Spleen (tissue), 11 donors: ENCODE data around the gene HERC3. TPM values are rescaled to one million over a fixed set of nuclear protein-coding genes. Genes with fewer than 3 reads are reported as not detected.

ENCODE experiments used
- DNase-seq: peaks from one replicate; pipeline ENCODE4 v3.0.0-alpha.2; 2020
- H3K27ac ChIP-seq, 8 donors: fragments of 200-600 bp; sonication (generic) in 7 of 8; 1 replicate in 4 of 8; 2 replicates in 4 of 8; pipeline versions ENCODE4 v1.5.0 to v1.8.0; 2016 to 2021; ENCODE audit warnings: inconsistent platforms in 4 of 8, mild to moderate bottlenecking in 4 of 8, moderate library complexity in 1 of 8
- H3K27me3 ChIP-seq, 7 donors: fragments of 200-600 bp; sonication (generic) in 6 of 7; replicated peaks in 1 of 7; 1 replicate in 4 of 7; 2 replicates in 3 of 7; pipeline versions ENCODE4 v1.5.0 to v1.8.0; 2016 to 2021; ENCODE audit warnings: inconsistent platforms in 3 of 7, mild to moderate bottlenecking in 1 of 7
- H3K36me3 ChIP-seq, 6 donors: fragments of 200-600 bp; sonication (generic) in 5 of 6; 1 replicate in 4 of 6; 2 replicates in 2 of 6; pipeline versions ENCODE4 v1.5.0 to v1.8.0; 2016 to 2021; ENCODE audit warnings: inconsistent platforms in 2 of 6
- H3K4me1 ChIP-seq, 6 donors: fragments of 200-600 bp; sonication (generic) in 5 of 6; 1 replicate in 3 of 6; 2 replicates in 3 of 6; pipeline versions ENCODE4 v1.5.0 to v1.8.0; 2016 to 2021; ENCODE audit warnings: inconsistent platforms in 3 of 6
- H3K4me3 ChIP-seq, 8 donors: fragments of 200-600 bp; sonication (generic) in 7 of 8; 1 replicate in 4 of 8; 2 replicates in 4 of 8; pipeline versions ENCODE4 v1.5.0 to v1.8.0; 2016 to 2021; ENCODE audit warnings: inconsistent platforms in 4 of 8, mild to moderate bottlenecking in 4 of 8, moderate library complexity in 2 of 8
- H3K9me3 ChIP-seq, 8 donors: fragments of 200-600 bp; sonication (generic) in 7 of 8; 1 replicate in 4 of 8; 2 replicates in 4 of 8; pipeline versions ENCODE4 v1.5.0 to v1.8.0; 2016 to 2021; ENCODE audit warnings: inconsistent platforms in 4 of 8
- WGBS, 5 donors: extraction: QIAGEN DNeasy Blood & Tissue Kit in 3 of 5; methylation state at CpG; one replicate each; pipeline versions ENCODE4 v1.1.5 to v1.1.7; 2013 to 2018; 5-methylcytosine and 5-hydroxymethylcytosine counted together
- intact Hi-C: fragments of 100-400 bp; cut with DNase I; formaldehyde crosslinking; loops from one replicate; pipeline ENCODE4 v1.15.0; 2023; ENCODE audit warnings: low total_unique reads
- polyA plus RNA-seq, 3 donors: library from polyadenylated mRNA; stranded (reverse); fragments of 200-250 nt; gene quantifications; one replicate each; pipeline ENCODE4 v1.2.1, GENCODE V29; 2013
- small RNA-seq, 4 donors: library from RNA; depleted of rRNA; stranded (forward); fragments of <200 nt; gene quantifications; one replicate each; pipeline ENCODE3, GENCODE V24; 2016
- total RNA-seq, 7 donors: library from RNA; depleted of rRNA in 3 of 7; stranded (reverse); fragments of >200 nt in 3 of 7; fragmentation: NEBNext Ultra II Directional in 4 of 7; extraction: Animal tissue kit (Norgen Biotek cat#: 25700) in 4 of 7; gene quantifications; one replicate each; pipeline versions ENCODE4 v1.1.0 to v1.2.1, GENCODE V29; 2016 to 2021
- TF ChIP-seq, protein P1 (sequence below), 11 experiments: fragments of 200-600 bp in 7 of 11; fragments of 450-650 bp in 4 of 11; sonication (generic) in 4 of 11; IDR thresholded peaks in 8 of 11; conservative IDR thresholded peaks in 3 of 11; 1 replicate in 7 of 11; 2 replicates in 4 of 11; pipeline versions ENCODE4 v1.4.0 to v1.8.0; 2016 to 2021; ENCODE audit warnings: antibody characterized with exemption in 11 of 11, inconsistent platforms in 4 of 11, mild to moderate bottlenecking in 1 of 11
- donor health status: healthy with polysubstance abuse.
- donor health status: DM: no; HTN: no; CAD: no; lungs with moderate emphysema.
- donor health status: DM: no; HTN: no; CAD: no.
- donor health status: Bipolar disorder and iron deficiency.
- donor health status: healthy.
- donor health status: DM: no; HTN: no; CAD: no.
- donor health status: DM: yes; HTN: yes; CAD: no.

HERC3 gene
- total and polyA plus RNA-seq, 10 donors, result 4.4 to 73.5 (median 62.2) TPM

DNA sequence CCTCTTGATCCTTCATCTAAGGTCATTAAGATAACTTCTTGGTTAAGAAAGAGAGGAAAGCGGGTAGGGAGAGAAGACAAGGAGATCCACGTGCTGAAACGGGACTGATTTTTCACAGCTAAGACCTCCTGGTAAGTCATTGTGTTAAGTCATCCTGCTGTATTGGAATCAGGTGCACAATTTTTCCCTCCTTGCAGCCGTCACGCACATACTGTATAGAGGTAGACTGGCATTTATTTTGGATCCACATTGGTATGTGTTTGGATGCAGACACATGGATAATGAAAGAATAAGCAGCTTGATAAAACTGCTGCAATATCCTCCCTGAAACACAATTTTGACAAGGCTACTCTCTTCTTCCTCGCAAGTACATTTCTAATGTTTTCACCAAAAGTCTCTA, 165.5 kb downstream of the HERC3 start:
- Histone ChIP-seq H3K36me3 (peaks cover 0 to 31% (median 0%) of the 10 kb centered on the region in 6 donors), H3K4me3 (no peak overlapping the region), H3K27ac (no peak overlapping the region), H3K27me3 (no peaks in the 10 kb centered on the region), H3K4me1 (no peaks in the 10 kb centered on the region), H3K9me3 (no peaks in the 10 kb centered on the region)
- intact Hi-C loops, result no loop called here
- TF ChIP-seq, protein P1, sequence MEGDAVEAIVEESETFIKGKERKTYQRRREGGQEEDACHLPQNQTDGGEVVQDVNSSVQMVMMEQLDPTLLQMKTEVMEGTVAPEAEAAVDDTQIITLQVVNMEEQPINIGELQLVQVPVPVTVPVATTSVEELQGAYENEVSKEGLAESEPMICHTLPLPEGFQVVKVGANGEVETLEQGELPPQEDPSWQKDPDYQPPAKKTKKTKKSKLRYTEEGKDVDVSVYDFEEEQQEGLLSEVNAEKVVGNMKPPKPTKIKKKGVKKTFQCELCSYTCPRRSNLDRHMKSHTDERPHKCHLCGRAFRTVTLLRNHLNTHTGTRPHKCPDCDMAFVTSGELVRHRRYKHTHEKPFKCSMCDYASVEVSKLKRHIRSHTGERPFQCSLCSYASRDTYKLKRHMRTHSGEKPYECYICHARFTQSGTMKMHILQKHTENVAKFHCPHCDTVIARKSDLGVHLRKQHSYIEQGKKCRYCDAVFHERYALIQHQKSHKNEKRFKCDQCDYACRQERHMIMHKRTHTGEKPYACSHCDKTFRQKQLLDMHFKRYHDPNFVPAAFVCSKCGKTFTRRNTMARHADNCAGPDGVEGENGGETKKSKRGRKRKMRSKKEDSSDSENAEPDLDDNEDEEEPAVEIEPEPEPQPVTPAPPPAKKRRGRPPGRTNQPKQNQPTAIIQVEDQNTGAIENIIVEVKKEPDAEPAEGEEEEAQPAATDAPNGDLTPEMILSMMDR (IDR thresholded peaks at IDR 0.05 in 8 of 11, conservative IDR thresholded peaks at IDR 0.05 in 3 of 11), result no peak
- no peak for DNase-seq
- WGBS, 5 donors, result 89 to 97% (median 94%) methylated on average over 6 of the region's 6 CpGs

Small RNA genes within 50 kb of the gene (small RNA-seq; reads per million reads assigned to genes)
- gene RF02115 (0 reads per million in 4 donors), gene RNU6-33P (0 to 0.35 (median 0.03) reads per million in 4 donors)

Other genes with a start within 250 kb of the HERC3 start
- gene HERC6, start 213.6 kb upstream of the HERC3 start, total RNA-seq, result 10 to 100 TPM in 6 of 7 donors, 1 to 10 TPM in 1; 5.2 to 13.6 (median 11.4) TPM
- 1 to 10 TPM; 2.8 to 4.3 (median 2.9) TPM for gene HERC6, start 213.6 kb upstream of the HERC3 start, polyA plus RNA-seq
- gene HERC5, start 135.4 kb upstream of the HERC3 start, total RNA-seq, result 10 to 100 TPM in 6 of 7 donors, 1 to 10 TPM in 1; 7.7 to 19.1 (median 11.3) TPM
- 1 to 10 TPM; 3.9 to 8.9 (median 5.9) TPM for gene HERC5, start 135.4 kb upstream of the HERC3 start, polyA plus RNA-seq
- 10 to 100 TPM; 48.2 to 87.8 (median 57.4) TPM for gene PYURF, start 68.7 kb upstream of the HERC3 start, total RNA-seq
- gene PYURF, start 68.7 kb upstream of the HERC3 start, polyA plus RNA-seq, result 100 to 1,000 TPM in 1 of 3 donors, 10 to 100 TPM in 2; 75.0 to 110 (median 96.4) TPM
- gene NAP1L5, start 105.3 kb downstream of the HERC3 start, total RNA-seq, result 1 to 10 TPM; 3.8 to 6.1 (median 4.8) TPM
- 1 to 10 TPM; 3.5 to 6.7 (median 5.0) TPM for gene NAP1L5, start 105.3 kb downstream of the HERC3 start, polyA plus RNA-seq